GM21423 (cell line): ENCODE results near the gene AGR3.
A peak's percentile ranks its signal among the peaks of the same experiment; 100 is the strongest.
"Not testable (repeated sequence)": the region's sequence is repeated elsewhere in the genome, so short reads cannot be mapped to it uniquely, and the experiment has no call there.

ENCODE experiments used
- ATAC-seq: cut with Tn5 transposase; IDR thresholded peaks from one replicate; pipeline ENCODE4 v1.9.1; 2021; ENCODE audit warnings: mild to moderate bottlenecking, moderate library complexity; ENCODE audit not compliant: unreplicated experiment

AGR3 gene

GRCh38 chr7:16891874-16892643 lies 10.3 kb upstream of the AGR3 start:
- ATAC-seq = no peak

GRCh38 chr7:16891338-16891737 lies 9.6 kb upstream of the AGR3 start:
- ATAC-seq = peak; percentile 57

GRCh38 chr7:16889851-16890415 lies 8.2 kb upstream of the AGR3 start:
- ATAC-seq = no peak

- no peak for ATAC-seq
Measured at GRCh38 chr7:16889305-16889704, 7.5 kb upstream of the AGR3 start.

- no peak for ATAC-seq
Measured at GRCh38 chr7:16883918-16884317, 2.1 kb upstream of the AGR3 start.

- no peak for ATAC-seq
Measured at GRCh38 chr7:16880554-16880953, 1.2 kb downstream of the AGR3 start.

- ATAC-seq = no peak
Measured at GRCh38 chr7:16879181-16879580, 2.6 kb downstream of the AGR3 start.

- ATAC-seq = no peak
Measured at GRCh38 chr7:16875861-16876260, 5.9 kb downstream of the AGR3 start.

GRCh38 chr7:16874066-16874465 lies 7.7 kb downstream of the AGR3 start:
- ATAC-seq = no peak

- no peak for ATAC-seq
Measured at GRCh38 chr7:16867328-16867727, 14.5 kb downstream of the AGR3 start.

GRCh38 chr7:16853189-16853588 lies 28.6 kb downstream of the AGR3 start:
- ATAC-seq = not testable (repeated sequence)

- no peak for ATAC-seq
Measured at GRCh38 chr7:16851829-16852228, 30.0 kb downstream of the AGR3 start.

GRCh38 chr7:16850614-16851466 lies 30.9 kb downstream of the AGR3 start:
- ATAC-seq = no peak

GRCh38 chr7:16849296-16850148 lies 32.3 kb downstream of the AGR3 start:
- ATAC-seq = no peak

- ATAC-seq = no peak
Measured at GRCh38 chr7:16847381-16847860, 34.4 kb downstream of the AGR3 start.

- ATAC-seq = no peak
Measured at GRCh38 chr7:16846601-16847165, 35.1 kb downstream of the AGR3 start.

- no peak for ATAC-seq
Measured at GRCh38 chr7:16845746-16846145, 36.0 kb downstream of the AGR3 start.

- ATAC-seq = no peak
Measured at GRCh38 chr7:16841681-16842080, 40.1 kb downstream of the AGR3 start.

- no peak for ATAC-seq
Measured at GRCh38 chr7:16840094-16840493, 41.7 kb downstream of the AGR3 start.

GRCh38 chr7:16839646-16840045 lies 42.1 kb downstream of the AGR3 start:
- ATAC-seq = no peak
